UCSD-AML1 (cell line): ENCODE data around the gene EML4.
"Not testable (repeated sequence)": the region's sequence is repeated elsewhere in the genome, so short reads cannot be mapped to it uniquely, and the experiment has no call there.

Experiments
- DNase-seq: peaks from one replicate; lab custom pipeline; 2025; ENCODE audit not compliant: unreplicated experiment; lab: John Stamatoyannopoulos, UW

Gene EML4

GRCh38 chr2:42347518-42347917 is 178.4 kb downstream of the EML4 start:
- DNase-seq: not testable (repeated sequence)

- DNase-seq: no peak
Observed at GRCh38 chr2:42348113-42348805, 179.1 kb downstream of the EML4 start.

GRCh38 chr2:42350434-42351063 is 181.4 kb downstream of the EML4 start:
- DNase-seq: no peak

GRCh38 chr2:42351864-42352263 is 182.7 kb downstream of the EML4 start:
- no peak for DNase-seq

- no peak for DNase-seq
Observed at GRCh38 chr2:42353792-42354429, 184.8 kb downstream of the EML4 start.

GRCh38 chr2:42359304-42359964 is 190.3 kb downstream of the EML4 start:
- no peak for DNase-seq

GRCh38 chr2:42359965-42360483 is 190.9 kb downstream of the EML4 start:
- DNase-seq: no peak

- DNase-seq: no peak
Observed at GRCh38 chr2:42360493-42360889, 191.3 kb downstream of the EML4 start.

- peak; percentile 98 for DNase-seq
Observed at GRCh38 chr2:42360890-42361727, 192.0 kb downstream of the EML4 start, which contains the start of gene COX7A2L. Gene COX7A2L (minus strand): TSS chr2:42361217. CDS start chr2:42361161, 56 bp downstream.

GRCh38 chr2:42361728-42362283 is 192.7 kb downstream of the EML4 start:
- DNase-seq: no peak

GRCh38 chr2:42363413-42363812 is 194.3 kb downstream of the EML4 start:
- no peak for DNase-seq

GRCh38 chr2:42364658-42365057 is 195.5 kb downstream of the EML4 start:
- DNase-seq: no peak

GRCh38 chr2:42366411-42366810 is 197.3 kb downstream of the EML4 start:
- no peak for DNase-seq

GRCh38 chr2:42367835-42368234 is 198.7 kb downstream of the EML4 start:
- DNase-seq: no peak

GRCh38 chr2:42368817-42369531 is 199.8 kb downstream of the EML4 start:
- no peak for DNase-seq

GRCh38 chr2:42369532-42370229 is 200.5 kb downstream of the EML4 start:
- DNase-seq: no peak

GRCh38 chr2:42371611-42372473 is 202.7 kb downstream of the EML4 start:
- no peak for DNase-seq
